ENCODE results near the gene SATB1.

DNA sequence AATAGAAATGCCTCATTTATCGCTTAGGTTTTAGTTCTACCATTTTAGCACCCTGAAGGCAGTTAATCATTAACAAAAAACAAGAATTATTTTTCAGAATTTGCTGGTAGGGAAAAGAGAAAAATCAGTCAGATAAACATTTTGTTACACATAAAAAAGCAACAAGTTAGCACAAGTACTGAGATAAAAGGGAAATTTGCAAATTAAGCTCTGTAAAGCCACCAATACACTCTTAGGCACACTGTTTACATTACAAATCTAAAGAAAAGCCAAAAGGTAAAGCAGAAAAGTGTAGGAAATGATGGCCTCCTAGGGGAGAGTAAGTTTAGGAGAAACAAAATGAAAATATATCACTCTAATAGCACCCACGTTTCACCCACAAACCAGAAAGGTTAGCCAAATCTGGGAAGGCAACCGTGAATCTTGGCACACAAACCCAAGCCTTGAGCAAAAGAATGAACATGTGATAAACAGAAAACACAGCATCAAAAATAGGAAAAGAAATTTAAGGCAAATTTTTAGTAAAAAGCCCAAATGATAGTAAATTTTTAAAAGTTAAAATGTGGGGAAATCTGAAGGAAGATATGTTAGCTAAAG lies 1.6 kb upstream of the SATB1 start:
- TF ChIP-seq, protein P1, sequence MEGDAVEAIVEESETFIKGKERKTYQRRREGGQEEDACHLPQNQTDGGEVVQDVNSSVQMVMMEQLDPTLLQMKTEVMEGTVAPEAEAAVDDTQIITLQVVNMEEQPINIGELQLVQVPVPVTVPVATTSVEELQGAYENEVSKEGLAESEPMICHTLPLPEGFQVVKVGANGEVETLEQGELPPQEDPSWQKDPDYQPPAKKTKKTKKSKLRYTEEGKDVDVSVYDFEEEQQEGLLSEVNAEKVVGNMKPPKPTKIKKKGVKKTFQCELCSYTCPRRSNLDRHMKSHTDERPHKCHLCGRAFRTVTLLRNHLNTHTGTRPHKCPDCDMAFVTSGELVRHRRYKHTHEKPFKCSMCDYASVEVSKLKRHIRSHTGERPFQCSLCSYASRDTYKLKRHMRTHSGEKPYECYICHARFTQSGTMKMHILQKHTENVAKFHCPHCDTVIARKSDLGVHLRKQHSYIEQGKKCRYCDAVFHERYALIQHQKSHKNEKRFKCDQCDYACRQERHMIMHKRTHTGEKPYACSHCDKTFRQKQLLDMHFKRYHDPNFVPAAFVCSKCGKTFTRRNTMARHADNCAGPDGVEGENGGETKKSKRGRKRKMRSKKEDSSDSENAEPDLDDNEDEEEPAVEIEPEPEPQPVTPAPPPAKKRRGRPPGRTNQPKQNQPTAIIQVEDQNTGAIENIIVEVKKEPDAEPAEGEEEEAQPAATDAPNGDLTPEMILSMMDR (IDR thresholded peaks at IDR 0.05) = no peak
- no peak for TF ChIP-seq POLR2A (IDR thresholded peaks at IDR 0.05)

Data from right lobe of liver (tissue), 4 donors.